Activated CD4-positive, alpha-beta T cell treated with anti-CD3 and anti-CD28 coated beads for 36 hours (primary cell): ENCODE data around the gene SPOP. TPM values are rescaled to one million over a fixed set of nuclear protein-coding genes. Genes with fewer than 3 reads are reported as not detected.
"Not testable (repeated sequence)": the region's sequence is repeated elsewhere in the genome, so short reads cannot be mapped to it uniquely, and the experiment has no call there.

ENCODE experiments used
- ATAC-seq: fragments of 200-7000 bp; cut with Tn5 transposase; one replicate; pipeline ENCODE4 v1.10.0; 2021; ENCODE audit warnings: mild to moderate bottlenecking, moderate library complexity
- CTCF ChIA-PET: fragments of 350-600 bp; sonication (Branson Sonifier 250); formaldehyde crosslinking; loops from one replicate; lab custom pipeline; 2021; ENCODE audit warnings: antibody characterized with exemption; lab: Charles Lee
- POLR2A ChIA-PET: fragments of 350-600 bp; sonication (Branson Sonifier 250); formaldehyde crosslinking; loops from one replicate; lab custom pipeline; 2021; ENCODE audit warnings: antibody characterized with exemption, inconsistent platforms; lab: Charles Lee
- DNase-seq: peaks from one replicate; pipeline ENCODE4 v3.0.0-alpha.2; 2020
- H3K27ac Mint-ChIP-seq: one replicate; pipeline ENCODE4 v1.8.0; 2021; ENCODE audit warnings: mixed read lengths
- H3K27me3 Mint-ChIP-seq: one replicate; pipeline ENCODE4 v1.8.0; 2021; ENCODE audit warnings: mixed read lengths
- H3K36me3 Mint-ChIP-seq: one replicate; pipeline ENCODE4 v1.8.0; 2021; ENCODE audit warnings: low read depth, mixed read lengths
- H3K4me1 Mint-ChIP-seq: one replicate; pipeline ENCODE4 v1.8.0; 2021; ENCODE audit warnings: mixed read lengths
- H3K4me3 Mint-ChIP-seq: one replicate; pipeline ENCODE4 v1.8.0; 2021; ENCODE audit warnings: mild to moderate bottlenecking, moderate library complexity, mixed read lengths
- H3K9me3 Mint-ChIP-seq: one replicate; pipeline ENCODE4 v1.8.0; 2021; ENCODE audit warnings: low read depth, mixed read lengths
- intact Hi-C, 2 experiments: fragments of 100-400 bp; cut with DNase I in 1 of 2; cut with micrococcal nuclease in 1 of 2; formaldehyde crosslinking; loops; one replicate each; pipeline versions ENCODE4 v1.14.2 to v1.15.1; 2022 to 2024; cut with DNase I, micrococcal nuclease
- total RNA-seq, 2 experiments: library from RNA; stranded (reverse); gene quantifications; one replicate each; pipeline ENCODE4 v1.2.3, GENCODE V29; 2021

SPOP gene
- total RNA-seq, 2 experiments from 2014 or later: 57.0 to 64.6 TPM

DNA sequence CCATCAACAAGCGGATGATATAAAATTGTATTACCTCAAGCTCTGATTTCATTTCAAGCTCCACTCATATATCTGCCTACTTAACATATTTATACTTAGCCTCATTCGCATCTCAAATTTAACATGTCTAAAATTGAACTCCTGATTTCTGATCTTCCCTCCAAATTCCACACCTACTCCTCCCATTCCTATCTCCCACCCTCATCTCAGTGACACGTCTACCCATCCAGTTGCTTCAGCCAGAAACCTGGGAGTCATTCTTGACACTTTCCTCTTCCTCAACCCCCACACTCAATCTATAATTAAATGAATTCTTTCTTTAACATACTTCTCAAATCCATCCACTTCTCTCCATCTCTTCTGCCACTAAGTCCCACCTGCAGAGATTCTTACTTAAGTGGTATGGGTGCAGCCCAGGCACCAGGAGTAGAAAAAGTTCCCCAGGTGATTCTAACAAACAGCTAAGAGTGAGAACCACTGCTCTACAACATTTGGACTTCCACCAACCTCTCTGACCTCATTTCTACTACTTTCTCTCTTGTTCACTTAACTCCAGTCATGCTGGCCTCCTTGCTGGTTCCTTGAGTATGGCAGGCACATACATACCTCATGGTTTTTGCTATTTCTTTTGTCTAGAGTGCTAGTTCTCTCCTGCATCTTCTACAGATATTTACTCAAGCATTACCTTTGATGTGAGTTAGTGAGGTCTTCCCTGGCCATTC lies 18.1 kb downstream of the SPOP start:
- ChIA-PET CTCF (interaction anchor here (0.6 to 1.4 kb wide), 4 partner anchors 11 to 494 kb away, joined by 3 to 4 read pairs (median 4); no protein-coding TSS in a partner anchor), POLR2A (no interaction called here)
- no peaks in the 10 kb centered on the region for H3K27me3 Mint-ChIP-seq

DNA sequence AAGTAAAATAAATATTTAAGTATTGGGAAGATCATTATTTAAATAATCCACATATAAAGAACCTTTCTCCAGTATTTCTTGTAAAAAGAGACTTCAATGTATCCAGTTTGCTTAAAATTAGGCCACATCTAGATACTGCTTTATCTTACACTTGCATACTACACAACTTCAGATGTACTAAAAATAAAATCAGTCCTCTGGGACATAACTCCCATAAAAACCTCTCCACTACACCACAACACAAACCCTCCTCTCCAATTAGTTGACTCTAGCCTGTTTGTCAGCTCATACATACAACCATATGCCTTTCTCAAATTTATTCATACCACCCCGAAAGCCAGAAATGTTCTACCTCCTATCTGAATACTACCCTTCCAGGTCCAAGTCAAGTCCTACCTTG lies 21.6 kb downstream of the SPOP start:
- Mint-ChIP-seq H3K36me3 (peaks cover 25% of the 10 kb centered on the region), H3K4me3 (no peak overlapping the region), H3K4me1 (peaks cover 56% of the 10 kb centered on the region), H3K27ac (no peak overlapping the region), H3K27me3 (no peaks in the 10 kb centered on the region), H3K9me3 (no peaks in the 10 kb centered on the region)
- no peak for DNase-seq
- intact Hi-C loops: no loop called here
- no peak for ATAC-seq
- ChIA-PET CTCF (interaction anchor here (0.7 kb wide), 2 partner anchors 740 to 1304 kb away, joined by 3 read pairs; no protein-coding TSS in a partner anchor), POLR2A (no interaction called here)

More for the DNA sequence above, 18.1 kb downstream of the SPOP start:
- no peak overlapping the region for H3K4me3 Mint-ChIP-seq
- H3K4me1 Mint-ChIP-seq: peaks cover 55% of the 10 kb centered on the region
- intact Hi-C loops: no loop called here
- DNase-seq (no peak), ATAC-seq (peak; percentile 65)
- H3K36me3 Mint-ChIP-seq: peaks cover 26% of the 10 kb centered on the region
- no peaks in the 10 kb centered on the region for H3K9me3 Mint-ChIP-seq
- H3K27ac Mint-ChIP-seq: no peak overlapping the region

DNA sequence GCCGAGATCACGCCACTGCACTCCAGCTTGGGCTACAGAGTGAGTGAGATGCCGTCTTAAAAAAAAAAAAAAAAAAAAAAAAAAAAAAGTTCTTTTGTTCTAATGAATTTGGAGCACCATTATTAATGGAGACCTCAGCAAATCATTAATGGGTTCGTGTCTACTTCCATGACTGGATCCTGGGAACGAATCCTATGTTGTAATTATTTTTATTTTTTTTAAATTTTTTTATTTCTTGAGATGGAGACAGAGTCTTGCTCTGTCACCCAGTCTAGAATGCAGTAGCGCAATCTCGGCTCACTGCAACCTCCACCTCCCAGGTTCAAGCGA lies 30.7 kb downstream of the SPOP start:
- Mint-ChIP-seq H3K27ac (no peak overlapping the region), H3K4me3 (peak overlapping the region; percentile 32)
- ATAC-seq: peak; percentile 21

DNA sequence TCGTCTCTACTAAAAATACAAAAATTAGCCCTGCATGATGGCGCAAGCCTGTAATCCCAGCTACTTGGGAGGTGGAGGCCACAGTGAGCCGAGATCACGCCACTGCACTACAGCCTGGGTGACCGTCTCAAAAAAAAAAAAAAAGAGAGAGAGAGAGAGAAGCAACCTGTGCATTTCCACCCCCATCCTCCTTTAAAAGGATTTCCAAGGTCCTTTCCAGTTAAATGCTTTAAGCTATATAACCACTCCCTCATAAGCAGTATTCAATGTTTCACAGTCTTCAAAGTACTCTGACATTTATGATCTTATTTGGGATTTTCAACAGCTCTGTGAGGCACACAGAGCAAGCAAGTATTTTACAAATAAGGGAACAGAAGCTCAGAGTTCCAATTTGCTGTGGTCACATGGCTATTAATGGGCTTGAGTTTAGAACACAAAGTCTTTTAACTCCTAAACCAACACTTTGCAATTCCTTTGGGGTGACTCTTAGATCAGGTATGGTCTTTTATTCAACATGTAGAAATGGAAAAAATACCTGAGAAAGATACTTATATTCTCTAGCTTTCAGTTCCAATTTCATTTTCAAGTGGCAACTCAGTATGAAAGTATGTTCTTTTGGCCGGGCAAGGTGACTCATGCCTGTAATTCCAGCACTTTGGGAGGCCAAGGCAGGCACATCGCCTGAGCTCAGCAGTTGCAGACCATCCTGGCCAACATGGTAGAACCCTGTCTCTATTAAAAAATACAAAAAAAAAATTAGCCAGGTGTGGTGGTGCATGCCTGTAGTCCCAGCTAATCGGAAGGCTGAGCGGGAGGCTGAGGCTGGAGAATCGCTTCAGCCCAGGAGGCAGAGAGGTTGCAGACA lies 31.3 kb downstream of the SPOP start:
- ATAC-seq (peak; percentile 91), DNase-seq (peak; percentile 78)
- CTCF ChIA-PET: interaction anchor here (0.6 to 1.7 kb wide), 14 partner anchors 12 to 104 kb away, joined by 3 to 8 read pairs (median 4); no protein-coding TSS in a partner anchor
- Mint-ChIP-seq H3K4me1 (peaks cover 63% of the 10 kb centered on the region), H3K27me3 (no peaks in the 10 kb centered on the region), H3K27ac (peak overlapping the region; percentile 84), H3K4me3 (peak overlapping the region; percentile 32), H3K9me3 (no peaks in the 10 kb centered on the region), H3K36me3 (peaks cover 5% of the 10 kb centered on the region)
- POLR2A ChIA-PET: interaction anchor here (0.6 to 1.1 kb wide), 7 partner anchors 15 to 309 kb away, joined by 3 to 8 read pairs (median 6); no protein-coding TSS in a partner anchor
- intact Hi-C loops: loop anchor here (1.0 to 2.0 kb wide), 4 partner anchors 28 to 304 kb away; no protein-coding TSS in a partner anchor

More for the DNA sequence above, 30.7 kb downstream of the SPOP start:
- ChIA-PET POLR2A (interaction anchor here (0.7 to 1.1 kb wide), 5 partner anchors 14 to 117 kb away, joined by 3 to 8 read pairs (median 6); no protein-coding TSS in a partner anchor), CTCF (interaction anchor here (0.6 to 1.7 kb wide), 13 partner anchors 16 to 91 kb away, joined by 3 to 8 read pairs (median 4); no protein-coding TSS in a partner anchor)
- Mint-ChIP-seq H3K36me3 (peaks cover 6% of the 10 kb centered on the region), H3K9me3 (no peaks in the 10 kb centered on the region), H3K27me3 (no peaks in the 10 kb centered on the region), H3K4me1 (peaks cover 65% of the 10 kb centered on the region)
- DNase-seq: no peak
- intact Hi-C loops: loop anchor here (2.0 kb wide), 3 partner anchors 28 to 304 kb away; no protein-coding TSS in a partner anchor

DNA sequence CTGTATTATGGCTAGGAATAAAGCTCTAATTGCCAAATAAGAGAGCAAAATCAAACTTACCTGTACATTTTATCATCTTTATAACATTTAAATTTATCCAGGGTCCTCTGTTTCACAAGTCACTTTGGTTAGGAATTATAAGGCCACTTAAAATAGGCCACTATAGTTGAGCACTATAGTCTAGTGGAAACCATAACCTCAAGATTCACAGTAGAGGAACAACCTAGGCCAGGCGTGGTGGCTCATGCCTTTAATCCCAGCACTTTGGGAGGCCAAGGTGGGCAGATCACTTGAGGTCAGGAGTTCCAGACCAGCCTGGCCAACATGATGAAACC lies 31.9 kb downstream of the SPOP start:
- H3K9me3 Mint-ChIP-seq, ATAC-seq, H3K36me3 Mint-ChIP-seq, DNase-seq, POLR2A ChIA-PET, H3K27me3 Mint-ChIP-seq: not testable (repeated sequence)
- CTCF ChIA-PET: interaction anchor here (0.6 to 1.7 kb wide), 8 partner anchors 12 to 78 kb away, joined by 3 to 7 read pairs (median 4); no protein-coding TSS in a partner anchor
- Mint-ChIP-seq H3K4me1 (peaks cover 60% of the 10 kb centered on the region), H3K4me3 (peak overlapping the region; percentile 32), H3K27ac (peak overlapping the region; percentile 84)
- intact Hi-C loops: loop anchor here (1.0 to 2.0 kb wide), 4 partner anchors 27 to 303 kb away; no protein-coding TSS in a partner anchor

DNA sequence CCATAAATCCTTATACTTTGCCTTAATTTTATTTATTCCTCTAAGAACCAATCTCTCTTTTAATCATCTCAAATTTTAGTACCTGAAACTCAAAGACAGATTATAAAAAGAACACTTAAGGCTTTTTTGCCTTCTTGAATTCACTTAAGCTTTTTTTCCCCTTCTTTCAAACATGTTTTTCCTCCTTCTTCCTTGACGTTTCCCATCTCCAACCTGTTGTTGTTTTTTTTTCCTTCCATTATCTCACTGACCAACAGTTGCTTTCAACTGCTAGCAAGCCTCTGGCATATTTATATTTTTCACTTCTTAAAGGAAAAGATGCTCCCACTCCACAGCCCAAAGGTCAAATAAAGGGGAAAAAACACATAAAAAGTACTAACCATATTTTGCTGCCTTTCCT lies 32.2 kb downstream of the SPOP start:
- no peak overlapping the region for H3K4me3 Mint-ChIP-seq
- CTCF ChIA-PET: interaction anchor here (0.6 to 1.4 kb wide), 5 partner anchors 11 to 34 kb away, joined by 3 to 4 read pairs (median 4); no protein-coding TSS in a partner anchor
- peaks cover 8% of the 10 kb centered on the region for H3K36me3 Mint-ChIP-seq
- POLR2A ChIA-PET: interaction anchor here (0.6 kb wide), 1 partner anchor 50 kb away, joined by 6 read pairs; no protein-coding TSS in a partner anchor
- intact Hi-C loops: loop anchor here (1.0 to 2.0 kb wide), 4 partner anchors 27 to 303 kb away; no protein-coding TSS in a partner anchor
- peak overlapping the region; percentile 84 for H3K27ac Mint-ChIP-seq
- H3K9me3 Mint-ChIP-seq: no peaks in the 10 kb centered on the region
- no peak for ATAC-seq
- H3K27me3 Mint-ChIP-seq: no peaks in the 10 kb centered on the region
- peaks cover 59% of the 10 kb centered on the region for H3K4me1 Mint-ChIP-seq
- no peak for DNase-seq

DNA sequence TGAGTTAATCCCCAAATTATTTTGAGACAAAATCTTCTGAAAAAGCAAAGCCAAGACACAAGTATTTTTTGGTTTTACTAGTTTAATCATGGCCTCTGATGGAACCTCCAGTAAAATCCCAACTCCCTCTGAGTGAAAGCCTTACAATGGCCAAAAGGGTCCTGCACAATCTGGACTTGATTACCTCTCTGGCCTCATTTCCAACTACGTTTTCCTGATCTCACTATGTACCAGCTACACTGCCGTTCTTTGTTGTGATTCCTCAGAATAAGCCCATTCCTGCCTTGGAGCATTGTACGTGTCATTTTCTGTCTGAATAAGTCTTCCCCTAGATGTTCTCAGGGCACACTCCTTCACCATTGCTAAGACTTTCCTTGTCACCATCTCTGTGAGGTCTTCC lies 37.3 kb downstream of the SPOP start:
- Mint-ChIP-seq H3K9me3 (no peaks in the 10 kb centered on the region), H3K27ac (no peak overlapping the region), H3K27me3 (no peaks in the 10 kb centered on the region), H3K4me3 (no peak overlapping the region), H3K4me1 (peaks cover 50% of the 10 kb centered on the region), H3K36me3 (peaks cover 18% of the 10 kb centered on the region)
- no peak for DNase-seq
- intact Hi-C loops: no loop called here
- POLR2A ChIA-PET: no interaction called here
- no peak for ATAC-seq
- CTCF ChIA-PET: no interaction called here

DNA sequence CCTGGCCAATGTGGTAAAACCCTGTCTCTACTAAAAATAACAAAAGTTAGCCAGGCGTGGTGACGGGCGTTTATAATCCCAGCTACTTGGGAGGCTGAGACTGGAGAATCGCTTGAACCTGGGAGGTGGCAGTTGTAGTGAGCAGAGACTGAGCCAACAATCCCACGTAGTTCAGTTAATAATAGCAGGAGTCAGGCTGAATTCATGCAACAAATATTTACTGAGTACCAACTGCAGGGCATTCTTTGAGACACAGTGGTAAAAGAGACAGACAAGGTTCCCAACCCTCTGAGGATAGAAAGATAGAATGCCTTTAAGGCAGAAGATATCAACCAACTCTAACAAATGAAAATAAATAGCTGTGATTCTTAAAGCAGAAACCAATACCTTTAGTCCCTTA lies 39.1 kb downstream of the SPOP start:
- ATAC-seq (no peak), DNase-seq (no peak)
- intact Hi-C loops: loop anchor here in 1 of 2 experiments (5.0 kb wide), 1 partner anchor 38 kb away; the partner anchor contains the start of gene SPOP
- no peak overlapping the region for H3K27ac Mint-ChIP-seq
- H3K4me3 Mint-ChIP-seq: no peak overlapping the region
- H3K36me3 Mint-ChIP-seq: peaks cover 21% of the 10 kb centered on the region
- ChIA-PET CTCF (interaction anchor here (1.0 to 1.1 kb wide), 2 partner anchors 9 to 35 kb away, joined by 3 read pairs; no protein-coding TSS in a partner anchor), POLR2A (no interaction called here)
- H3K4me1 Mint-ChIP-seq: peaks cover 47% of the 10 kb centered on the region
- H3K27me3 Mint-ChIP-seq: no peaks in the 10 kb centered on the region
- no peaks in the 10 kb centered on the region for H3K9me3 Mint-ChIP-seq

DNA sequence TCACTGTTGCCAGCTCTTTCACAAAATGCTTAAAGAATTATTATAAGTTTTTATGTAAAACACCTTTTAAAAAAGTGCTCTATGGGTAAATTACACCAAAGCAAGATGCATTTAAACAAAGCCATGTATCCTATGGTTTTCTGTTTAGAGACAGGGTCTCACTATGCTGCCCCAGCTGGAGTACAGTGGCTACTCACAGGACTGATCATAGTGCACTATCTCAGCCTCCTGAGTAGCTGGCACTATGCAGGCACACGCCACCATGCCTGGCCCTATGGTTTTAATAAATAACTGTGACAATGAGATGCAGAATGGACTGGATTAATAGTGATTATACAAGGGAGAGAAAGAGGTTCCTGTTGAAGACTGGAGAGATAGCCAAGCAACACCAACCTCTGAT lies 40.2 kb downstream of the SPOP start:
- no peak for DNase-seq
- ChIA-PET CTCF (interaction anchor here (0.8 to 1.3 kb wide), 4 partner anchors 10 to 66 kb away, joined by 3 to 4 read pairs (median 3); no protein-coding TSS in a partner anchor), POLR2A (interaction anchor here (0.7 kb wide), 1 partner anchor 82 kb away, joined by 3 read pairs; no protein-coding TSS in a partner anchor)
- H3K36me3 Mint-ChIP-seq: peaks cover 21% of the 10 kb centered on the region
- no peak for ATAC-seq
- no peak overlapping the region for H3K4me3 Mint-ChIP-seq
- no peaks in the 10 kb centered on the region for H3K9me3 Mint-ChIP-seq
- intact Hi-C loops: loop anchor here in 1 of 2 experiments (5.0 kb wide), 1 partner anchor 40 kb away; the partner anchor contains the start of gene SPOP
- peak overlapping the region; percentile 51 for H3K27ac Mint-ChIP-seq
- H3K27me3 Mint-ChIP-seq: no peaks in the 10 kb centered on the region
- peaks cover 49% of the 10 kb centered on the region for H3K4me1 Mint-ChIP-seq

DNA sequence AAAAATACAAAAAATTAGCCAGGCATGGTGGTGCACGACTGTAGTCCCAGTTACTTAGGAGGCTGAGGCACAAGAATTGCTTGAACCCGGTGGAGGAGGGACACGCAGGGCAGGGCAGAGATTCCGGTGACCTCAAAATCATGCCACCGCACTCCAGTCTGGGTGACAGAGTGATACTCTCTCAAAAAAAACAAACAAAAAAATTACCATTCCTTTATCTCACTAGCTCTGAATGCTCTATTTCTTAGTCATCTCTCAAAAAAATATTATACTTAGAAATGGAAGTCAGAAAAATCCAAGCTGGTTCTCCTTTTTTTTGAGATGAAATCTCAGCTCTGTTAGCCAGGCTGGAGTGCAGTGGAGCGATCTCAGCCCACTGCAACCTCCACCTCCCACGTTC lies 40.8 kb downstream of the SPOP start:
- intact Hi-C loops: loop anchor here in 1 of 2 experiments (5.0 kb wide), 1 partner anchor 40 kb away; the partner anchor contains the start of gene SPOP
- Mint-ChIP-seq H3K36me3 (peaks cover 21% of the 10 kb centered on the region), H3K4me3 (no peak overlapping the region), H3K27ac (peak overlapping the region; percentile 31), H3K9me3 (no peaks in the 10 kb centered on the region), H3K27me3 (no peaks in the 10 kb centered on the region), H3K4me1 (peaks cover 47% of the 10 kb centered on the region)
- CTCF ChIA-PET: interaction anchor here (0.7 to 1.3 kb wide), 4 partner anchors 11 to 215 kb away, joined by 3 to 4 read pairs (median 4); no protein-coding TSS in a partner anchor
- POLR2A ChIA-PET: interaction anchor here (0.7 kb wide), 1 partner anchor 82 kb away, joined by 3 read pairs; no protein-coding TSS in a partner anchor
- DNase-seq (no peak), ATAC-seq (no peak)
